Fibroblast of mammary gland (primary cell): ENCODE data around the gene PTK7.
A peak's percentile ranks its signal among the peaks of the same experiment; 100 is the strongest.

Source experiments
- DNase-seq: peaks from one replicate; pipeline ENCODE4 v3.0.0-alpha.2; 2010; ENCODE audit warnings: low read depth
- H3K4me3 ChIP-seq: 2 replicates; pipeline ENCODE4 v1.5.1; 2011; ENCODE audit warnings: low read depth, mild to moderate bottlenecking, low read length, moderate library complexity; ENCODE audit not compliant: control insufficient read depth
- CTCF ChIP-seq: conservative IDR thresholded peaks from 2 replicates; pipeline ENCODE4 v1.5.1; 2011; ENCODE audit warnings: low read depth, low read length, inconsistent platforms; ENCODE audit not compliant: control insufficient read depth, insufficient read depth

The PTK7 gene

GRCh38 chr6:43075670-43076463, at the start of gene PTK7:
TSS of gene PTK7 (plus strand) at chr6:43076314. CDS start at chr6:43076489, 175 bp downstream.
- peak; percentile 36 for DNase-seq
- no peak for TF ChIP-seq CTCF
- peak within 1 kb of the TSS; percentile 80 for H3K4me3 ChIP-seq

- DNase-seq: no peak
- H3K4me3 ChIP-seq: no peak overlapping the region
- no peak for TF ChIP-seq CTCF
Measured at GRCh38 chr6:43026365-43026764, 49.7 kb upstream of the PTK7 start.

- no peak for TF ChIP-seq CTCF
- no peak overlapping the region for H3K4me3 ChIP-seq
- no peak for DNase-seq
Measured at GRCh38 chr6:43029120-43029519, 47.0 kb upstream of the PTK7 start.

GRCh38 chr6:43032326-43032725, 43.8 kb upstream of the PTK7 start:
- no peak for TF ChIP-seq CTCF
- DNase-seq: no peak
- no peak overlapping the region for H3K4me3 ChIP-seq

GRCh38 chr6:43033496-43034189, 42.5 kb upstream of the PTK7 start:
- TF ChIP-seq CTCF: no peak
- H3K4me3 ChIP-seq: no peak overlapping the region
- DNase-seq: no peak

GRCh38 chr6:43034190-43034525, 42.0 kb upstream of the PTK7 start:
- H3K4me3 ChIP-seq: no peak overlapping the region

More at GRCh38 chr6:43034190-43034525, 42.0 kb upstream of the PTK7 start:
- TF ChIP-seq CTCF: no peak
- DNase-seq: no peak
